NCI-H128 (cell line): ENCODE measurements around the gene RBKS.

Experiments used
- DNase-seq: peaks from one replicate; lab custom pipeline; 2025; ENCODE audit not compliant: unreplicated experiment; lab: John Stamatoyannopoulos, UW

The RBKS gene

GRCh38 chr2:27800856-27801255 lies 89.3 kb downstream of the RBKS start:
- no peak for DNase-seq

GRCh38 chr2:27799646-27800010 lies 90.6 kb downstream of the RBKS start:
- no peak for DNase-seq

- no peak for DNase-seq
Observed at GRCh38 chr2:27798948-27799645, 91.1 kb downstream of the RBKS start.

- no peak for DNase-seq
Observed at GRCh38 chr2:27798486-27798885, 91.7 kb downstream of the RBKS start.

DNA sequence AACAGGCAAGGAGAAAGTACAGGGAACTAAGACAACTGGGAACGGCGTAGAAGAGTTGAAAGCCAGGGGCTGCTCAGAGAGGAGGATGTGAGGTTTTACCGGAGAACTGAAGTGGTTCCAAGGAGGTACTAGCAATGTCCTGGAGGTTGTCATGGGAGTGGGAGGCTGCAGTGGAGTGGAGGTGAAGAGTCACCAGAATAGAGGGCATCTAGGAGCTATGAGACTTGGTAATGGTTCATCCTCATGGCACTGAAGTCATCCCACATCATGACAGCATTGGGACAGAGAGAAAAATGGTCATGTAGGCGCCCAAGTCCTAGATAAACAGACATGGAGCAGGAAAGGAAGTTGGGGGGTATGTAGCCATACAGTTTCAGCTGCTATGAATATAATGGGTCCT lies 92.3 kb downstream of the RBKS start:
- DNase-seq, result no peak

- DNase-seq, result no peak
Observed at GRCh38 chr2:27796791-27797765, 93.1 kb downstream of the RBKS start.

- no peak for DNase-seq
Observed at GRCh38 chr2:27795868-27796277, 94.3 kb downstream of the RBKS start.

- DNase-seq, result no peak
Observed at GRCh38 chr2:27795093-27795834, 94.9 kb downstream of the RBKS start.

DNA sequence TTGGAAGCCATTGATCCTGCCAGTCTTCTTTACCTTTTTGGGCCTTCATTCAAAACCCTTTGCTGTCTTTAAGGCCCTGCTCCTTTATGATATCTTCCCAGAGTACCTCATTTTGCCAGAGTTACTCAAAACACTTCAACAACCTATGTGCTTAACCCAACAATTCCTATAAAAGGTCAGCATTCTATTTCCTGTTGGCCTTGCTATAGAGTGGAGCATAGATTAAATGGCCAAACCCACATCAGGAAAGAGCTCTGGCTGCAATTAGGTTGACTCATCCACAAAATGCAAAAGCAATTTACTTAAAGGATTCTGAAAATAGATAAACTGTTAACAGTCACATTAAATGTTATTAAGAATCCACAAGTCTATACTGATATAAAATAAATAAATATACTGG lies 97.4 kb downstream of the RBKS start:
- DNase-seq, result no peak

GRCh38 chr2:27790796-27791195 lies 99.4 kb downstream of the RBKS start:
- no peak for DNase-seq

GRCh38 chr2:27782701-27783100 lies 107.5 kb downstream of the RBKS start:
- DNase-seq, result no peak

DNA sequence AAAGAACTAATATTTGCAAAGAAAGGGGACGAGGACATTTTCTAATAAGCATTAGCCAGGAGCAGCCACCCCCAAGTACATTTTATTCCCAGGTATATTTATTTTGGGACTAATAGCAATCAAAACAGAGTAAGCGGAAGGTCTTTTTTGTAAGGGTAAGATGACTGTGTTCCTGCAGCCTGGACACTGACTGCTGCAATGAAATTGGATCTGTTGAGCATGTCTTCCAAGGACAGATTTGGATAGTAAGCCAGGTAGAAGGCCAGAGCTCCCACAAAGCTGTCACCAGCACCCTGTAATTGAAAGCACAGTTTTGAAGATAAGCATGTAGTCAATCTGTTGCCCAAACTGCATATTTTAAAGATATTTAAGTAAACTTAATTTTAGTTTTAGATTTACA lies 108.7 kb downstream of the RBKS start:
- no peak for DNase-seq

GRCh38 chr2:27779417-27780055 lies 110.7 kb downstream of the RBKS start:
- no peak for DNase-seq

DNA sequence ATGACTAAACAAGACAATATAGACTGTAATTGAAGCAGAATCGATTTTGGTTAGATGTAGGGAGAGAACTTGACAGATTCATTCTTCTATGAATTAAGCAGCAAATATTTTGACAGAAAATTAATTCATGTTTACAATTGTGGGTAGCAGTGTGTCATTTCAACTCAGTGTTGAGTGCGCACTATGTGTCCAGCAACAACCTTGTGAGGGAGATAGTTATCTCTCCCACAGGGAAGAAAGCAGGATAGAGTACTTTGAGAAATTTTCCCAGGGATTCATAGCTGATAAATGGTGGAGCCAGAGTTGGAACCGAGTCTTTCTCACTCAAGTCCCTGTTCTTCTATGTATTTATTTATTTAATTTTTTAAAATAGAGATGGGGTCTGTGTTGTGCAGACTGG lies 113.5 kb downstream of the RBKS start:
- DNase-seq, result no peak

GRCh38 chr2:27776097-27776496 lies 114.1 kb downstream of the RBKS start:
- no peak for DNase-seq

GRCh38 chr2:27773959-27774358 lies 116.2 kb downstream of the RBKS start:
- no peak for DNase-seq

DNA sequence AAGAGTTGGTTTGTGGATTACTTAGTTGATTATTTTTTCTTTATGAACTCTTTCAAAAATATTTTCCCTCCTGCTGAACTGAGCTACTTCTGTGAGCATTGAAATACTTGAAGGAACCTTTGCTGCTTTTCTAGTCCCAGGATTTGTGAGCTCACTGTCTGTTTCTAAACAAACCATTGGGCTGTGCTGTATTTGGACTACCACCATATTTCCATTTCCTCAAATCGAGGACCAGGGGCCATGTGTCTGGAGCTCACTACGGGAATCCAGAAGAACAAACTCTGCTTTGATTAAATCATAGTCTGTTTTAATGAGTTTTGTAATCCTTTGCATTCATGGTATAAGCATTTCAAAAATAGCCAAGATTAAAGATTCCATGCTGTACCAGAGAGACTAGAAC lies 117.4 kb downstream of the RBKS start:
- DNase-seq, result no peak

DNA sequence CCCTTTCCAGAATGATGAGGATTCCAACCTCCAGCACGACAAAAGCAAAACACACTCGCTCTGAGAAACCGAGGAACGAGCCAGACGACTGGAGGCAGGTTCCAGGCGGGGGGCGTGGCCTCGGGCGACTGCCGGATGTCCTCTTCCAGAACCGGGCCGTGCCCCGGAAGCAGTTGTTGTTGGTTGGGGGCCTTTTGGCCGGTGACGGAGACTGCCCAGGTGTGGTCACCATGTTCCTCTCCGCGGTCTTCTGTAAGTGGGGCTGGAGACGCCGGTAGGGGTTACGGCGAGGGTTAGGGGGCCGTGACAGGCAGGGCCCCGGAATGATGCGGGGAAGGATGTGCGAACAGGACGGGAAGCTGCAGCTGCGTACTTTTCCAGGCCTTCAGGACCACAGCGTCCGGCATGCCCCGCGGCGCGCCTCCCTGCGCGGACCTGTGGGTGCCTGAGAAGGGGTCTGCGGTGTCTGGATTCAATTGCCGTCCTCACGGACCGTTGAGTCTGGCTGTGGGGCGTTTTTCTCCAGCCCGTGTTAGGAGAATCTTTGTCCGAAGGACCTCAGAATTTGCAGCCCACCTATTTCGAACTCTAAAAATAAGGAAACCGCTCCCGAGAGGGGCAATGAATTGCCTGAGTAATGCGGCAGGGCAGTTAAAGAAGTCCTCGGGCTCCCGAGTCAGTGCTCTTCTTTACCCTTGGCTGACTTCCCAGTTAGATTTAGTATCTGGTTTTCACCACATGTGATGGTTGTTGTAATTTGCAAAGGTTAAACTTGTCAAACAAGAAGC lies 118.4 kb downstream of the RBKS start, which contains the start of gene MRPL33:
MRPL33 (plus strand) TSS at position 172 of the 788 bp plus-strand sequence; CDS start at position 231, 59 bp downstream.
- DNase-seq, result peak; percentile 81

DNA sequence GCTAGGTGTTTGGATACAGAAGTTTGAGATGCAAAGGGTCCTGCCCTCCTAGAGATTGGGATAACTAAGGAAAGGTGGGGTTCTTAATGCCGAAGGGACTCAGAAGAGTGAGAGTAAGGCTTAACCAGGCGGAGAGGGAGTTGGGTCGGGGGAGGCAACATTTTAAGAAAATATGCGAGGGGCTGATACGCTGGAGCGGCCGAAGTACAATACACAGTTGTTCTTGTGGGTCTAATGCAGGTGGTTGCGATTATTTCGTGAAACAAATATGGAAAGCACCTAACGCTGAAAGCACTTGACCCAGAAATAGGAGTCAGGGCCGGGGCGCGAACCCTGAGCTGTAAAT lies 119.0 kb downstream of the RBKS start:
- no peak for DNase-seq

- no peak for DNase-seq
Observed at GRCh38 chr2:27766287-27766661, 123.9 kb downstream of the RBKS start.
